ENCODE results near the gene SH2D1B. TPM values are rescaled to one million over a fixed set of nuclear protein-coding genes. Genes with fewer than 3 reads are reported as not detected.

SH2D1B gene
- total and polyA plus RNA-seq, 2 donors (not counting 3 experiments of a cell fraction or from before 2014, with no cell fraction given): not detected

DNA sequence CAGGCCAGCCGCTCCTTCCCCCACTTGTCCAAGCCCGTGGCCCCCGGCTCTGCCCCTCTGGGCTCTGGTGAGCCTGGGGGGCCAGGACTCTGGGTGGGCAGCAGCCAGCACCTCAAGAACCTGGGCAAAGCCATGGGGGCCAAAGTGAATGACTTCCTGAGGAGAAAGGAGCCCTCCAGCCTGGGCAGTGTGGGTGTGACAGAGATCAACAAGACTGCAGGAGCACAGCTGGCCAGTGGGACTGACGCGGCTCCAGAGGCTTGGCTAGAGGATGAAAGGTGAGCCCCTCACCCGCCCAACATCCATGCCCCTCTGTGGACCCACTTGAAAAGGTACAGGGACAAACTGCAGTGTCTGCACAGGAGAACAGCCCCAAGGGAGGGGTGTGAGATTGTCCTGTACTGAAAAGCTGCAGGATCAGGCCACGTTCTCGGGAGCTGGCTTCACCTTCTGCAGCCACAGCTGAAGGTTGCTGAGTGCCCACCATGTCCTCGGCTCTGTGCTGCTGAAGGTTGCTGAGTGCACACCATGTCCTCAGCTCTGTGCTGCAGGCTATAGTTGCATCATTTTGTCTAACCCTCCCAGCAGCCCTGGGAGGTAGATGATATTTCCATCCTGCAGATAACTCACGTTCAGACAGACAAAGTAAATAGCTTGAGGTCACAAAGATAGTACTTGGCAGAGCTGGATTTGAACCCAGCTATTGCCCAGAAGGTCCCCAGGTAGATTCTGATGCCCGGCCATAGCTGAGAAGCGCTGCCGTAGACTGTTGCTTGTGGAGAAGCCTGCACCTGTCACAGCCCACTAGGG lies 29.8 kb downstream of the SH2D1B start:
- Histone ChIP-seq H2AFZ (ENCODE audit: low read depth, low read length) (no peak overlapping the region), H3K9me3 (replicated peaks; ENCODE audit: control insufficient read depth, insufficient read depth, low read length) (no peaks in the 10 kb centered on the region), H3K79me2 (ENCODE audit: control insufficient read depth, insufficient read depth, low read length) (no peaks in the 10 kb centered on the region), H3K36me3 (ENCODE audit: control insufficient read depth in 2 of 2, extremely low read depth in 1 of 2, insufficient read depth in 2 of 2, low read length in 2 of 2) (peaks cover 0 to 3% of the 10 kb centered on the region in 2 experiments), H3K27ac (ENCODE audit: insufficient read depth, low read depth, low read length) (no peak overlapping the region), H4K20me1 (replicated peaks; ENCODE audit: control insufficient read depth, extremely low read depth, insufficient read depth, low read length) (no peaks in the 10 kb centered on the region), H3K4me2 (ENCODE audit: insufficient read depth, low read length) (no peak overlapping the region), H3K9ac (replicated peaks; ENCODE audit: extremely low read depth, insufficient read depth, low read length) (no peak overlapping the region), H3K9me1 (replicated peaks; ENCODE audit: control insufficient read depth, extremely low read depth, insufficient read depth, low read length) (no peaks in the 10 kb centered on the region), H3K27me3 (ENCODE audit: control insufficient read depth in 2 of 2, insufficient read depth in 2 of 2, low read length in 2 of 2) (no peaks in the 10 kb centered on the region), H3K4me3 (replicated peaks in 1 of 3; ENCODE audit: insufficient read depth in 1 of 3, low read depth in 1 of 3, low read length in 3 of 3) (no peak overlapping the region), H3K4me1 (ENCODE audit: control insufficient read depth, extremely low read depth, insufficient read depth, low read length) (no peaks in the 10 kb centered on the region)
- TF ChIP-seq, protein P1, sequence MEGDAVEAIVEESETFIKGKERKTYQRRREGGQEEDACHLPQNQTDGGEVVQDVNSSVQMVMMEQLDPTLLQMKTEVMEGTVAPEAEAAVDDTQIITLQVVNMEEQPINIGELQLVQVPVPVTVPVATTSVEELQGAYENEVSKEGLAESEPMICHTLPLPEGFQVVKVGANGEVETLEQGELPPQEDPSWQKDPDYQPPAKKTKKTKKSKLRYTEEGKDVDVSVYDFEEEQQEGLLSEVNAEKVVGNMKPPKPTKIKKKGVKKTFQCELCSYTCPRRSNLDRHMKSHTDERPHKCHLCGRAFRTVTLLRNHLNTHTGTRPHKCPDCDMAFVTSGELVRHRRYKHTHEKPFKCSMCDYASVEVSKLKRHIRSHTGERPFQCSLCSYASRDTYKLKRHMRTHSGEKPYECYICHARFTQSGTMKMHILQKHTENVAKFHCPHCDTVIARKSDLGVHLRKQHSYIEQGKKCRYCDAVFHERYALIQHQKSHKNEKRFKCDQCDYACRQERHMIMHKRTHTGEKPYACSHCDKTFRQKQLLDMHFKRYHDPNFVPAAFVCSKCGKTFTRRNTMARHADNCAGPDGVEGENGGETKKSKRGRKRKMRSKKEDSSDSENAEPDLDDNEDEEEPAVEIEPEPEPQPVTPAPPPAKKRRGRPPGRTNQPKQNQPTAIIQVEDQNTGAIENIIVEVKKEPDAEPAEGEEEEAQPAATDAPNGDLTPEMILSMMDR (IDR thresholded peaks at IDR 0.05; ENCODE audit: extremely low read depth in 1 of 2, insufficient read depth in 1 of 2, low read depth in 1 of 2, low read length in 2 of 2): no peak
- TF ChIP-seq EZH2 (IDR thresholded peaks at IDR 0.05; ENCODE audit: borderline replicate concordance, low read depth, low read length, severe bottlenecking) (no peak), POLR2AphosphoS5 (IDR thresholded peaks at IDR 0.05; ENCODE audit: insufficient read depth, low read depth, low read length) (no peak)
- TF ChIP-seq, protein P2, sequence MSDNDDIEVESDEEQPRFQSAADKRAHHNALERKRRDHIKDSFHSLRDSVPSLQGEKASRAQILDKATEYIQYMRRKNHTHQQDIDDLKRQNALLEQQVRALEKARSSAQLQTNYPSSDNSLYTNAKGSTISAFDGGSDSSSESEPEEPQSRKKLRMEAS (IDR thresholded peaks at IDR 0.05; ENCODE audit: insufficient read depth, insufficient read length): no peak
- intact Hi-C loops (cut with micrococcal nuclease): no loop called here
- BruUV-seq (replicated peaks): no TSS peak
- dilution Hi-C loops (cut with MboI; ENCODE audit: extremely low pct_ligation_motif_present, low sequenced_read_pairs): no loop called here
- DNase-seq (ENCODE audit: low read depth, low spot score) (no peak), FAIRE-seq (no peak)
- ChIA-PET CTCF (interaction anchor here (0.9 to 2.2 kb wide), 7 partner anchors 10 to 326 kb away, joined by 3 to 14 read pairs (median 4); no protein-coding TSS in a partner anchor), POLR2A (no interaction called here)
